HG02623 (cell line): ENCODE results near the gene LRR1.
"Not testable (repeated sequence)": the region's sequence is repeated elsewhere in the genome, so short reads cannot be mapped to it uniquely, and the experiment has no call there.

Source experiments
- ATAC-seq: cut with Tn5 transposase; IDR thresholded peaks from one replicate; pipeline ENCODE4 v1.9.1; 2021; ENCODE audit warnings: moderate library complexity; ENCODE audit not compliant: unreplicated experiment

The LRR1 gene, protein sequence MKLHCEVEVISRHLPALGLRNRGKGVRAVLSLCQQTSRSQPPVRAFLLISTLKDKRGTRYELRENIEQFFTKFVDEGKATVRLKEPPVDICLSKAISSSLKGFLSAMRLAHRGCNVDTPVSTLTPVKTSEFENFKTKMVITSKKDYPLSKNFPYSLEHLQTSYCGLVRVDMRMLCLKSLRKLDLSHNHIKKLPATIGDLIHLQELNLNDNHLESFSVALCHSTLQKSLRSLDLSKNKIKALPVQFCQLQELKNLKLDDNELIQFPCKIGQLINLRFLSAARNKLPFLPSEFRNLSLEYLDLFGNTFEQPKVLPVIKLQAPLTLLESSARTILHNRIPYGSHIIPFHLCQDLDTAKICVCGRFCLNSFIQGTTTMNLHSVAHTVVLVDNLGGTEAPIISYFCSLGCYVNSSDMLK

DNA sequence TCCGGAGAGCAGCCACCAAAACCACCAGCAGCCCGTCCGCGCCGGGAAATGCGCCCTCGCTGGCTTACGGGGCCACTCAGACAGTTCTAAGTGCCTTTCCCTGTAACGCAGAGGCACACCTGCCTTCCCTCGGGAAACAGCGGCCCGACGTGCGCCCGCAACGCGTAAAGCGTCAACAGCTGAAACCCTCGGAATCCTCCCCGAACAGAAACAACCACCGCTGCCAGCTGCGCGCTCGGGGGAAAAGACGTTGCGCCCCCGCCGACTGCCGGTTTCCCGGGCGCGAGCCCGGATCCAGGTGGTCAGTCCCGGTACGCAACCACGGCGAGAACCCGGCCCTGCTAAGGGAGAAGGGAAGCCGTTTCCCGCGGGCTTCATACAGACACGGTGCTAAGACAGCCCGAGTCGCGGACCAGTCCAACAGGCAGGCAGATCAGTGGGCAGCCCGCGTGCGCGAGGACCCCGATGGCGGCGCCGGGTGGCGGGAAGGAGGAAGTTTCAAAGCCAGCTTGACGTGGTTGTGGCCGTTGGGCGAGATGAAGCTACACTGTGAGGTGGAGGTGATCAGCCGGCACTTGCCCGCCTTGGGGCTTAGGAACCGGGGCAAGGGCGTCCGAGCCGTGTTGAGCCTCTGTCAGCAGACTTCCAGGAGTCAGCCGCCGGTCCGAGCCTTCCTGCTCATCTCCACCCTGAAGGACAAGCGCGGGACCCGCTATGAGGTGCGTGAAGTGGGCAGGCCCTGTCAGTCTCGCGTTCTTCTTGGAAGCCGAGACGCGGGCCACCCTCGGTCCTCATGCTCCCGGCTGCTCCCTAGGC, at the start of gene LRR1:
LRR1 (plus strand) TSS at position 456 of the 816 bp plus-strand sequence; CDS start at position 537, 81 bp downstream.
- peak; percentile 54 for ATAC-seq

GRCh38 chr14:49549446-49549845, 49.3 kb upstream of the LRR1 start:
- ATAC-seq, result no peak

DNA sequence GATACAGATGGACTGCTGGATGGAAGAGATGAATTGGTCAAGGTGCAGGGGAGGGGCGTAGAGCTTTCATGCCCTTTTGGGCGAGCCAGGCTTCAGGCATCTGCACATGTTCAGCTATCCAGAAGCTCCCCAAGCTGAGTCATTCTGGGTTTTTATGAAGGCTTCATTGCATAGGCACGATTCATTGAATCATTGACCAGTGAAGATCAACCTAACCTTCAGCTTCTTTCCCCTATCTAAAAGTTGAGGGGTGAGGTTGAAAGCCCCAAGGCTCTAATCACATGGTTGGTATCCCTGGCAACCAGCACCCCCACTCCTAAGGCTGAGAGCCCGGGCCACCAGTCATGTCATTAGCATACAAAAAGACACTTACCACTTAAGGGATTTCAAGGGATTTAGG, 48.9 kb upstream of the LRR1 start:
- ATAC-seq, result no peak

DNA sequence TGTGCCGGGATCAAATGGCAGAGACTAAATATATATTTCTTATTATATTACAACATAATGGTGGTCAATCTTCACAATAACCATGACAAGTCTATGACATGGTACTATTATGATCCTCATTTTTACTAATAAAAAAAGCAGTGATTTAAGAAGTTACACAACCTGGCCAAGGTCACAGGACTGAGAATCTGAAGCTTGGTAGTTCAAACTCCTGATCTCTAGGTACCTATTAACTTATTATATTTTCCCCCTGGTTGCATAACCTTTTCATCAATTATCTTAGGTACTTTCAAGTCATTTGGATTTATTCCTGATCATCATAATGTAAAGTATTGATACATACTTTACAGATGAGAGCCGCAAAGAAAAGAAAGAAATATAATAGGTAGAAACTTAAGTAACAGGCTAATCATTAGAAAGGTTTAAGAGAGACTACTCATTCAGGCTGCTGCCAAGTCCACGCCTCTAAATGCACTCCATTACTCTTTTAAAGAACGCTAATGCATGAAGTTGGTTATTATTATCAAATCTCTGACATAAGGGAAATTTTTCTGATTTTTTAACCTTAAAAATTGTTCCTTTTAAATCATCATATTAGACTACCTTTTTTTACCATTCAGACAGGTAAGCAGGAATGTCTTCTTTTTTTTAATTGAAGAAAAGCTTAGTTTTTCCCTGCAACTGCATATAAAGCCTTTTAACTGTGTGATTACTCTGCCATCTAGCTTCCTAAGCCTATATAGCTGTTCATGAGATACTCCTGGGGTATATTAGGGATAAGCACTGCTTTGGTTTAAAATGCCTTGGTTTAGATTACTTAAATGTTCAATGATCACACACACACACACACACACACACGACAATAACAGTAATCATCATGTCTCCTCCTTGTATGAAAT, 48.2 kb upstream of the LRR1 start:
- no peak for ATAC-seq

GRCh38 chr14:49551569-49551968, 47.2 kb upstream of the LRR1 start:
- no peak for ATAC-seq

DNA sequence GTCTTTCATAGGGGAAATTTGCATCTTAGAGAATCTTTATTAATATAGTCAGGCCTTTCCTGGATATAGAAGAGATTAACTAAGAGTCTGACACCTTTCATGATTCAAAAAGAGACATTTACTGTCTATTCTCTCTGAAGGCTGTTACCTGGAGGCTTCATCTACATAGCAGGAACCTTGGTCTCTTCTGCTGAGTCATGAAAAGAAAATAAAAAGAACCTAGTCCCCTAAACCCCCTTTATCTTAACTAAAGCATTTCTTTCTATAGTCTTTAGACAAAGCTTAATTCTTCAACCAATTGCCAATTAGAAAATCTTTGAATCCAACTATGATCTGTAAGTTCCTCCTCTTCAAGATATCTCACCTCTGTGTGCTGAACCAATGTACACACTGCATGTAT, 45.6 kb upstream of the LRR1 start:
- no peak for ATAC-seq

- ATAC-seq, result no peak
These were observed 44.8 kb upstream of the LRR1 start for GRCh38 chr14:49553892-49554291.

DNA sequence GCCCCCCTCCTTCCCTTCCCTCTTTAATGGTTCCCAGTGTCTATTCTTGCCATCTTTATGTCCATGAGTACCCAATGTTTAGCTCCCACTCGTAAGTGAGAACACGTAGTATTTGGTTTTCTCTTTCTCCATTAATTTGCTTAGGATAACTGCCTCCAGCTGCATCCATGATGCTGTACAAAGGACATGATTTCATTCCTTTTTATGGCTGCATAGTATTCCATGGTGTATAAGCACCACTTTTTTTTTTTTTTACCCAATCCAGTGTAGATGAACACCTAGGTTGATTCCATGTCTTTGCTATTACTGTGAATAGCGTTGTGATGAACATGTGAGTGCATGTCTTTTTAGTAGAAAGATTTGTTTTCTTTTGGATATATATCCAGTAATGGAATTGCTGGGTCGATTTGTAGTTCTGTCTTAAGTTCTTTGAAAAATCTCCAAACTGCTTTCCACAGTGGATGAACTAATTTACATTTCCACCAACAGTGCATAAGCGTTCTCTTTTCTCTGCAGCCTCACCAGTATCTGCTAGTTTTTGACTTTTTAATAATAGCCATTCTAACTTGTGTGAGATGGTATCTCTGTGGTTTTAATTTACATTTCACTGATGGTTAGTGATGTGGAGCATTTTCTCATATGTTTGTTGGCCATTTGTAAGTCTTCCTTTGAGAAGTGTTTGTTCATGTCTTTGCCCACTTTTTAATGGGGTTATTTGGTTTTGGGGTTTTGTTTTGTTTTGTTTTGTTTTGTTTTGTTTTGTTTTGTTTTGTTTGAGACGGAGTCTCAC, 38.6 kb upstream of the LRR1 start:
- ATAC-seq, result no peak

DNA sequence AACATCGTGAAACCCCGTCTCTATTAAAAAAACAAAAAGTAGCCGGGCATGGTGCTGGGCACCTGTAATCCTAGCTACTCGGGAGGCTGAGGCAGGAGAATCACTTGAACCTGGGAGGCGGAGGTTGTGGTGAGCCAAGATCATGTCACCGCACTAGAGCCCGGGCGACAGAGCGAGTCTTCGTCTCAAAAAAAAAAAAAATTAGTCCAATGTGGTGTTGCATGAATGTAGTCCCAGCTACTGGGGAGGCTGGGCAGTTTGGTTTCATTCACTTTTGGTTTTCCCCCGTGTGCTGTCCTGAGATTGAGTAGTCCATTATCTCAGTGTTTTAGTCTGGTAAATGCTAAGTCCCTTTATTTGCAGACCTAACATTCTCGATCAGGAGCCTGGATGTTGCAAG, 32.0 kb upstream of the LRR1 start:
- ATAC-seq, result no peak

DNA sequence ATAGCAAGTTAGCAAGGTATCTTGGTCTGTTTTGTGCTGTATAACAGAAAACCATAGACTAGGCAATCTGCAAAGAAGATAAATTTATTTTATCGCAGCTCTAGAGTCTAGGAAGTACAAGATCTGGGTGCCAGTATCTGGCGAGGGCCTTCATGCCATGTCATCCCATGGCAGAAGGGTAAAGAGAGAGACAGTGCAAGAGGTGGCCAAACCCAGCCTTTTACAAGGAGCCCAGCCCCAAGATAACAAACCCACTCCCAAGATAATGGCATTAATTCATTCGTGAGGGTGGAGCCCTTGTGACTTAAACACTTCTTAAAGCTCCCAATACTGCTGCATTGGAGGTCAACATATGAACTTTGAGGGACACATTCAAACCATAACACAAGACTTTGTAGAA, 29.5 kb upstream of the LRR1 start:
- ATAC-seq, result no peak

DNA sequence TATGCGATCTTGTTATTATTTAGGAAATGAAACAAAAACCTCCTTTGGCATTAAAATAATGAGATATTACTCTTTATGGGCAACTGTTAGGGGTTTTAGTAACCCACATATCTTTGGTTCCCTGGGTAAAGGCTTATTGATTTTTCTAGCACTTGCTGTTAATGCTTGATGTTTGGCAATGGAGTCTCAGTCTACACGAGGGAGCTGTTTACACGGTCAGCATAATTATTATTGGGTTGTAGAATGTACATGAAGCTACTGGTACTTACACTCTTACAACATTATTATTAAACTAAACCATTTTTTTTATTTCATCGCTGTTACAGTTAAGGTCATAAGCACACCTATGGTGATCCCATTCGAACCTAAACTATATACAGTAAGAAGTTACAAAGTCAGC, 24.7 kb upstream of the LRR1 start:
- ATAC-seq, result no peak

GRCh38 chr14:49578141-49578540, 20.6 kb upstream of the LRR1 start:
- ATAC-seq, result no peak

DNA sequence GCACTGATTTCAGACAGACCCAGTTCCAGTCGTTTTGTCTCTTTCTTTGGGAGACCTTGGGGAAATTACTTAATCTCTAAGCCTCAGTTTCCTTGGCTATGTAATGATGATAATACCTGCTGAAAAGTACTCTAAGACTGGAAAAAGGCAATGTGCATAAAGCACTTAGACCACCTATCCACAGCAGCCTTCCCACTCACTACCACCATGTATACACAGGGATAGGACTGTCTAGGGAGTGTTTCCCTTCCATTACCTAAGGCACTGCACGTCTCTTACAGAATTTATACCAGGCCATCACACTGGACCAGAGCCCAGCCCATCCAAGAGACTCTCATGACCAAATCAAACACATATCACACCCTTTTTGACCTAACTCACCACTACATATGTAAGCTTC, 18.9 kb upstream of the LRR1 start:
- ATAC-seq, result no peak

DNA sequence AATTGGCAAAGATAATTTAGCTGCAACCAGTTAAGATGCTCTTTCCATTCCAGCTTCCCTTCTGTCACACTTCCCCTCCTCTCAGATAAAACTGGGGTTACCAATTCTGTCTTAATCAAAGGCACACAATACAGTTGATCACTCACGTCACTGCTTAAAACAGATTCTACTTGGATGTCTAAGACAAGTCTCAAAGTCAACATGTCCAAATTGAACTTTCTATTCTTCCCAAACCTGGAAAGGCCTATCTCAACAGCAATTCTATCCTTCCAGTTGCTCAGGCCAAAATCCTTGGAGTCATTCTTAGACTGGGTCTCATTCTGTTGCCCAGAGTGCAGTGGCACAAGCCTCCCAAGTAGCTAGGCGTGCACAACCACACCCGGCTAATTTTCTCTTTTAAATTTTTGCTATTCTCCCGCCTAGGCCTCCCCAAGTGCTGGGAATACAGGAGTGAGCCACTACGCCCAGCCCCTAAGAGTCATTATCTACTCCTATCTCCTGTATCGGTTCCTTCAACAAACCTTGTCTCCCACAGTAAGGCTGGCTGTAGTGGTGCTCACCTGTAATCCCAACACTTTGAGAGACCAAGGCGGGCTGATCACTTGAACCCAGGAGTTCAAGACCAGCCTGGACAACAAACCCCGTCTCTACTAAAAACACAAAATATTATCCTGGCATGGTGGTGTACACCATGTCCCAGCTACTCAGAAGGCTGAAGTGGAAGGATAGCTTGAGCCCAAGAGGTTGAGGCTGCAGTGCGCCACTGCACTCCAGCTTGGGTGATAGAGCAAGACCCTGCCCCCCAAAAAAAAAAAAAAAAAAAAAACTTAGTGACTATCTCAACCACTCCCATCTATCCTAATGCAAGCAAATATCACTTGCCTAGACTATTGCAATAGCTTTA, 17.3 kb upstream of the LRR1 start:
- no peak for ATAC-seq

DNA sequence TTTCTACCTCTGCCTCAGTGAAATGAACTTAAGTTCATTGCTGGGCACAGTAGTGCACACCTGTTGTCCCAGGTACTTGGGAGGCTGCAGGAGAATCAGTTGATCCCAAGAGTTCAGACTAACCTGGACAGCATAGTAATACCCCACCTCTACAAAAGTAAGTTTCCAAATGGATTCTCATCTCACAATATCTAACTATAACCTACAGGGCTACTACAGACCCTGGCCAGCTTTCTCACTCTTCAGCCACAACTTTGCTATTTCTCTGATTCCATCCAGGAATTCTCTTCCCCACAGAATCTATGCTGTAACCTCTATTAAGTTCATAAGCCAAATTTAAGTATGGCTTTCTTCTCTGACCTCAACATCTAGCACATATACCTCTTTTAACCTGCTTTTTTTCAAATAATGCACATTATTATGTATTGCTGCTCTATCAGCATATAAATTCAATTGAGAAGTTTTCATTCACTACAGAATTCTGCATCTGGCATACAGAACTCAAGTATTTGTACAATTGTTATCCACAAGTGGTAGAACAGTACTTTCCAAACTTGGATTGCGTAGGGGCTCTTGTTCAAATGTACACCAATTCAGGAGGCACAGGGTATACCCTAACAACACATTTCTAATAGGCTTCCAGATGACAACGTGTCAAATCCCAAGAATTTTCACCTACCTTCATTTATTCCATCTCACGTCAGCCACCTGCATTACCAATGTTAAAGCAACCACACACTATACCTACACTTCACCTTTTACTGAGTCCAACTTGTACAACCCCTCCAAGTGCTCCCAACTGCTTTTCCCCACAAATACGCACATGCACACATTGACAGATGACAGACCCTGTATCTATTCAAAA, 16.4 kb upstream of the LRR1 start:
- ATAC-seq, result no peak

DNA sequence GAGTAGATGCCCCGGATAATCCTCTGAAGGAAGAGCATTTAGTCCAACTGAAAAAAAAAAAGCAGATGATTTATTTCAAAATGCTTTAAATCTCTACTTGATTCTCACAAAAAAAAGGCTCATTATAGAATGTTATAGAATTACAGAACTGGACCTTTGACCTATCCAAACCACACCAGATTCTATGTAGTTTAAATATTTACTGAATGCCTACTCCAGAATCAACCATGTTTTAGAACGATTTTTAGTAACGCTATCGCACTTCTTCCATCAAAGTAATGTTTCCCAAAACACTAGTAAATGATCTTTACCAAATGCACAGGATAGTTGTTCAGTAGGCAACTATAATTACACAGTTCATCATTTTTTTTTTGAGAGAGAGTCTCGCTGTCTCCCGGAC, 15.1 kb upstream of the LRR1 start:
- no peak for ATAC-seq

DNA sequence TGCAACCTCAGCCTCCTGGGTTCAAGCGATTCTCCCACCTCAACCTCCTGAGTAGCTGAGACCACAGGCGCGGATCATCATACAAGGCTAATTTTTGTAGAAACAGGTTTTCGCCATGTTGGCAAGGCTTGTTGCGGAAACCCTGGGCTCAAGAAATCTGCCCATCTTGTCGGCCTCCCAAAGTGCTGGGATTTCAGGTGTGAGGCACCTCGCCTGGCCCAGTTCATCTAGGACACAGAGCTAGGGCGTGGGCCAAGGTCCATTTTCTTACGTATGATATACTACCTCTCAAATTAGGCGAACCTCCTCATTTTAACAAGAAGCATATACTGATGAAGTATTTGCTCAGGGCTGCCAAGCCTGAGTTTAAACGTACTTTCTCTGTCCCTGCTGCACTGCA, 14.7 kb upstream of the LRR1 start:
- ATAC-seq, result no peak

GRCh38 chr14:49584981-49585640, 13.6 kb upstream of the LRR1 start:
- ATAC-seq, result not testable (repeated sequence)
